ENCODE measurements around the gene CAB39L.
A peak's percentile ranks its signal among the peaks of the same experiment; 100 is the strongest.
"Not testable (repeated sequence)": the region's sequence is repeated elsewhere in the genome, so short reads cannot be mapped to it uniquely, and the experiment has no call there.

CAB39L gene

DNA sequence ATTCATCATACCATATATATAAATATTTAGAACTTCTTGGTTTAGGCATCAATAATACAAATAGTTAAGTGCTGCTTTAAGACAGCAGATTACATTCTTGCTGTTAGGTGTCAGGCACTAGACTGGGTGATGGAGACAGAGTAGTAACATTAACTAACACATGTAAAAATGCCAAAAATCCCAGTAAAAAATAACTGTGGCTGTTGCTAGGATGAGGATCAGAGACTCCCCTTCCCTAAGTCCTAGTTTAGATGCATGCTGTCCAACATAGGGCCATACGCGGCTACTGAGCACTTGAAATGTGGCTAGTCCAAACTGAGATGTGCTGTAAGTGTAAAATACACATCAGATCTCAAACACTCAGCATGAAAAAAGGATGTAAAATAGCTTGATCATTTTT lies 101.4 kb downstream of the CAB39L start:
- no peak for DNase-seq

DNA sequence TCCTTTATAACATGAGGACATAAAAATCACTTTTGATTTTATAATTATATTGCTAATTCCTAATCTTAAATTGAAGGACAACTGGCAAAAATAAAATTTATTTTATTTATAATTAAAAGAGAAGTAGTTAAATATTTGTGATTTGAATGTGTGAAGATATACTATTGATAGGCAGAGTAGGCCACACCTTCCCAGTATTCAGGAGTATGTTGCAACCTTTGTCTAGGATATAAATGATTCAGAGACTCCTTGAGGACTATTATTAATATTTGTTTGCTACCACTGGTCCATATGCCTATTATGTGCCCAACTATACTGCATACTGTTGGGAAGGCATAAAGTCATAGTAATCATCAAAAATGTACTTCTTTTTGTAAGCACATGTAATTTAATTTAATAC lies 101.9 kb downstream of the CAB39L start:
- DNase-seq = no peak

DNA sequence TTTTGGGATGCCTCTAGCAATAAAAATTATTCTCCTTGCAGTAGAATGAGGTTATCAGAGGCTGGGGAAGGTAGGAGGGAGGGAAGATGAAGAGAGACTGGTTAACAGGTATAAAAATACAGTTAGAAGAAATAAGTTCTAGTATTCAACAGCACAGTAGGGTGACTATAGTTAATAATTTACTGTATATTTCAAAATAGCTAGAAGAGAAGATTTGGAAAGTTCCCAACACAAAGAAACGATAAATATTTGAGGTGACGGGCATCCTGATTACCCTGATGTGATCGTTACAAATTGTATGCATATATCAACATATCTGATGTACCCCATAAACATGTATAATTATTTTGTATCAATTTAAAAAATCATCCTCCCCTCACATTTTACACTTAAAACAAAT lies 102.3 kb downstream of the CAB39L start:
- no peak for DNase-seq

DNA sequence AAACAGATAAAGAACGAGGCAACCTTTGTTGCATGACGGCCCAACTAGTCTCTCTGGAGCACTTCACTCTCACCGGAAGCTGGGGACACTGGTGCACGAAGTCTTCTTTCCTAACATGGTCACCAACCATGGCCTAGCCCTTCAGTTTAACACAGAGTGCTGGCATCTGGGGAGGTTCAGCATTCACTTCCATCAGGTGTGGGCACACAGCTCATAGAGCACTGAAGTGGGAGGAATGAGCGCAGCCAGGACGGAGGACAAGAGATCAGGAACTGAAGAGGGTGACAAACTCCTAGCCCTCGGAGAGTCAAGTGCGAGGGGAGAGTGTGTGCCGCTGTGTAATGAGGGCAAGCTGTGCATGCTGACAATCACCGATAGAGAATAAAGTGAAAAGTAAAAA lies 103.7 kb downstream of the CAB39L start:
- DNase-seq = no peak

DNA sequence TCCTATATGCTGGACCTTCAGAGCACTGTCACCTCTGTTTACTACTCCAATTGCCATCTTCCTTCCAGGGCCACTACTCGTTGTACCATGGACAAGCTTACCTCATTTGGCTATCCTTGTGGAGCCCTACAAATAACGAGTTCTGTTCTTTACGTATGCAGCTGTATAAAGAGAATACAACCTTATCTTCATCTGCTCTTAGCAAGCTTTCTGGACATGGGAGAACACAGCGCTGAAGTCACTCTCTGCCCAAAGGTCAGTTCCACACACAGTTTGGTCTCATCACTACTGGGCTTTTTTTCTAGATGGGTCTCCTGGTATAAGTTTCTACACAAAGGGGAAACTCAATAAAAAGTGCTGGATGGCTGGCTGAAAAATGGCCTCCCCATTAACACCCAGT lies 107.2 kb downstream of the CAB39L start:
- no peak for DNase-seq

DNA sequence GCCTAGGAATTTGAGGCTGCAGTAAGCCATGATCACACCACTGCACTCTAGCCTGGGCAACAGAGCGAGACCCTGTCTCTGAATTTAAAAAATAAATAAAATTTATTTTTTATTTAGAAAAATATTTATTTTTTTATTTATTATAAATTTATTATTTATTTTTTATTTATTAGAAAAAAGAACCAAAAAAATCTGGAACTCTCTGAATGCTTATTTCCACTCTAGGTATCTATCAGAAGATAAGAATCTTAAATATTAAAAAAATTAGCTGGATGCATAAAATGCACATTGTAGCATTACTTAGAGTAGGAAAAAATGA lies 113.4 kb downstream of the CAB39L start:
- no peak for DNase-seq

DNA sequence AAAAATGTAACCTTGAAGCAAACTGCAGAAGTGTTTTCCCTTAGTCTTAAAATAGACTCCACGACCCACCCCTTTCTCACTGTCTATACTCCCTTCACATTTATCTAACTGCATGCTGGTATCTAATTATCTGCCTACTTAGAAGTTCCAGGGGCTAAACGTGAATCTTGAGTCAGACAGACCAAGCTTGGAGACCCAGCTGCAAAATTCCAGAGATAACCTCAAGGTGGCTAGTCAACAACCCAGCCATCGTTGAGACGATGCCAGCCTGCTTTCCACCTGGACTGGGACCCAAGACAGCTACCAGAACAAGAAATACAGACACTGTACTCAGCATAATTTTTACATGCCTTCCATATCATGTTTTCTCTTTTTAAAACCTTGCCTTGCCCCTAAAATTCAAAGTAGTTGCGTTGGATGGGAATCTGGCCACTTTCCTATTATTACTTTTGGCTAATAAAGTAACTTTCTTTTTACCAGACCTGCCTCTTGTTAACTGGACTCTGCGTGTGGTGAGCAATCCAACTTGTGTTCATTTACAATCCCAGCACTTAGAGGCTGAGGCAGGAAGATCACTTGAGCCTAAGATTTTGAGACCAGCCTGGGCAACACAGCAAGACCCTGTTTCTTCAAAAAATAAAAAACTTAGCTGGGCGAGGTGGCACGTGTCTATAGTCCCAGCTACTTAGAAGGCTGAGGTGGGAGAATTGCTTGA lies 113.9 kb downstream of the CAB39L start:
- no peak for DNase-seq

DNA sequence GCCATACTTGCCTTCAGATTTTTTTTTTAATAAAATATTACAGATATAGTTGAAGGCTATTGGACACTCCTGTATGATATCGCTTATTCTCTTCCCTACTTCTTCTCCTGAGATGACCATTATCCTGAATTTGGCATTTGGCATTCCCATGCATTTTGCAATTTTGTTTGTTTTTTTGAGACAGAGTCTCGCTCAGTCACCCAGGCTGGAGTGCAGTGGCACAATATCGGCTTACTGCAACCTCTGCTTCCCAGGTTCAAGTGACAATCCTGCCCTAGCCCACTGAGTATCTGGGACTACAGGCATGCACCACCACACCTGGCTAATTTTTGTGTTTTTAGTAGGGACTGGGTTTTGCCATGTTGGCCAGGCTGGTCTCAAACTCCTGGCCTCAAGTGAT lies 116.7 kb downstream of the CAB39L start:
- DNase-seq = not testable (repeated sequence)

DNA sequence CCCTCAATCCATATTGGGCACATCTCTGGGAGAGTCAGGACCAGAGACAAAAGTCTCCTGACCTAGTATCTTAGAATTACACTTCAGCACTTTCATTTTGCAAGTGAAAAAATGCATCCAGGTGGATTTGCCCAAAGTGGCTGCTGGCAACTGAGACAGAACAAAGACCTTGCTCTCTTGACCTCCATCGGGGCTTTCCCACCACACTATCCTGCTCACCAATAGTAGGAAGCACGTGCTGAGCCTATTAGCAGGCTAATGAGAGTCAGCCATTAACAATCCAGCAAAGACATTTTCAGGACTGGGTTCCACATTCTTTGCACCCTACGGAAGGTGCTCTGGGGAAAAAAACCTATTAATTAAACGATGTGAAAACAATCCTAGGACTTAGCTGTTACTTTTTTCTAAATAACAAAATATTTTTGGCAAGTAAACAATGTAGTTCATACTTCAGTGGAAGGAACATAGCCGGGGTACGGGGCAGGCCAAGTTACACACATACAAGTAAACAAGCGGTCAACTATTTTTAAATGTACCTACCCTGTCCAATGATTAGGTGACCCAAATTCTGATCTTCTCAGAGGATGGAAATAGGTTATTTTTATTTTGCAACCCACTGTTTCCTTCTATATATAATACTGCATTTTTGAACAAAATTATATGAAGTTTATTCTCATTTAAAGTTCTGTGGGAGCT lies 117.5 kb downstream of the CAB39L start:
- no peak for DNase-seq

DNA sequence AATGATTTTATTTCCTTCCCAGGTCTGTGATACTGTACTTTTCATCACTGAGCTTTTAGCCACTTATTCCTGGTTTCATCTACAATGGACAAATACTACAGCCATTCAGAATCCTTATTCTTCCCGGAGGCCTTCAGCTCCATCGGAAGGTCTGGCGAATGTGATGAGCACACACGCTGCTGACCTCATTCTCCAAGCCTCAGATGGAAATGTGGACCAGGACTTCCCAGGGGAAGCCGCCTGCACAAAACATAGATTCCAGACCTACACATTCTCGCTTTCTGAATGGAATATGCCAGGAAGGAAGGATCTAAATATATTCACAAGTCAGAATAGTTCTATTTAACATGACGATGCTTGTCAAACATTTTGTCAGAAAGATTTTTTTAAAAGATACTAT lies 120.5 kb downstream of the CAB39L start:
- no peak for DNase-seq

DNA sequence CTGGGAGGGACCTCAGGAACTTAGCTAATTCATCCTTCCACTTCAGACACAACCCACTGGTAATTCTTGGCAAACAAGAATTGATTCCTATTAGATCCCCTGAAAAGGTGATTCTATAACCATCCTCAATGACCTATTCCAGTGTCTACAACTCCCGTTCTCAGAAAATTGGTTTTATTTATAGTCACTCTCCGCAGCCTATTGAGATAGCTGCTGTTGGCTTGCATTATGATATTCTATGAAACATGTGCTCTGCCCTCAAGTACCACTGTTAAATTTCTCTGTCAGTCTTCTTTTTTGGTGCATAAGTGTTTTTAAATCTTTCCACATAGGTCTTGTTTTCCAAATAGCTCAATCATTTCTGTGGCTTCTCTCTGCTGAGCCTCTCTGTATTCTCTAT lies 121.2 kb downstream of the CAB39L start:
- DNase-seq = no peak

DNA sequence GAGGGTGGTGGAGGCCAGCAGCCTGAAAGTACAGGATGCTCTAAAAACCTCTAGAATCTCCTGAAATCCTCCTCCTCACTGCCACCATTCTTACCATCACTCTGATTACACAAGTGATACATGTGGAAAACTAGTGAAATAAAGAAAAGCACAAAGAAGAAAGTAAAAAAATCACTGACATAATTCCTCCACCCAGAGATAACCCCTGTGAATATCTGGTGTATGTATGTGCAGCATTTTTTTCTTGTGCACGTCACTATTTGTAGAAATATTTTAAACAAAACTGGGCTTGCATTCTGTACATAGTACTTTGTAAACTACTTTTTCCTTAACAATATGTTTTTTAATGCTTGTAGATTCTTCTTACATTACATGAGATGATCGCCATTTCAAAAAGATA lies 122.9 kb downstream of the CAB39L start:
- DNase-seq = no peak

DNA sequence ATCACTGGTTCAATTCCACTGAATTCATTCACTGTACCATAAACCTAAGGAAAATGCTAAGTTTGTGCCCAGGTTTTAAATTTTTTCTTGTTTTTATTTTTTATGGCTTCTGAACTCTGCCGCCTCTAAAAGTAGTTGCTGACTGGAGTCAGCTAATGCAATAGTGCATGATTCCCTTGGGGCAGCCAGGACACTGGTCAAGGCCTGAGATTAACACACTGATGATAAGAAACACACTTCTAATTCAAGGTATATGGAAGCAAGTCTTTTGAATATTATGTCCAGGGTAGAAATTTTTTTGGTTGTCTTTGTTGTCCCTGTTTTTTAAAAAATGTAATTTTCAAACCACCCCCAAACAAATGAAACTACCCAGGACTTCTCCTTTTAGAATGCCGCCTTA lies 123.9 kb downstream of the CAB39L start:
- DNase-seq = no peak

DNA sequence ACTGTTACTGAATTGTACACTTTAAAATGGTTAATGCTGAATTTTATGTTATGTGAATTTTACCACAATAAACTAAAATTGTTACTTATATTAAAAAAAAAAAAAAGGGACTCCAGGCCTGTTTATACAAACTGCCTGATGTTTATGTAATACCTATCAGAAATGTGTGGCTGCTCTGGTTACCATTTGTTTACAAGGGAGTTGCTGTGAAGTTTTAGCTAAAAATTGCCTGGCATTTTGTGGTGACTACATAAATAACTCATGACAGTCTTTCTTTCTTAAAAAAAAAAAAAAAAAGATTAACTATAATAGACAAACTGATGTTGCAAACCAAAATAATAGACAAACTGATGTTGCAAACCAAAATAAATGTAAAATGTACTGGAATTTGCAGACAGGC lies 124.3 kb downstream of the CAB39L start:
- DNase-seq = no peak

DNA sequence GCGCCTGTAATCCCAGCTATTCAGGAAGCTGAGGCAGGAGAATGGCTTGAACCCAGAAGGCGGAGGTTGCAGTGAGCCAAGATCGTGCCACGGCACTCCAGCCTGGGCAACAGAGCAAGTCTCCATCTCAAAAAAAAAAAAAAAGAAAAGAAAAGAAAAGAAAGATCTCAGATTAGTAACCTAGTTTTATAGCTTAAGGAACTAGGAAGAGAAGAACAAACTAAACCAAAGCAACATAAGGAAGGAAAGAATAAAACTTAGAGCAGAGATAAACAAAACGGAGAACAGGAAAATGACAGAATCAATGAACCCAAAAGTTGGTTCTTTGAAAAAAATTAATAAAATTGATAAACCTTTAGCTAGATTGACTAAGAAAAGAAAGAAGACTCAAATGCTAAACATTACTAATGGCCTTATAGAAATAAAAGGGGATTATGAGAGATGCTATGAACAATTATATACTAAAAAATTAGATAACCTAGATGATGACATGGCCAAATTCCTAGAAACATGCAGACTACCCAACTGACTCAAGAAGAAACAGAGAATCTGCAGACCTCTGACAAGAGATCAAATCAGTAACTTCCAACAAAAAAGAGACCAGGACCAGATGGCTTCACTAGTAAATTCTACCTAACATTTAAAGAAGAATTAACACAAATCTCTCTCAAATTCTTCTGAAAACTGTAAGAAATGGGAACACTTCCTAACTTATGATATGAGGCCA lies 127.9 kb downstream of the CAB39L start:
- DNase-seq = no peak

DNA sequence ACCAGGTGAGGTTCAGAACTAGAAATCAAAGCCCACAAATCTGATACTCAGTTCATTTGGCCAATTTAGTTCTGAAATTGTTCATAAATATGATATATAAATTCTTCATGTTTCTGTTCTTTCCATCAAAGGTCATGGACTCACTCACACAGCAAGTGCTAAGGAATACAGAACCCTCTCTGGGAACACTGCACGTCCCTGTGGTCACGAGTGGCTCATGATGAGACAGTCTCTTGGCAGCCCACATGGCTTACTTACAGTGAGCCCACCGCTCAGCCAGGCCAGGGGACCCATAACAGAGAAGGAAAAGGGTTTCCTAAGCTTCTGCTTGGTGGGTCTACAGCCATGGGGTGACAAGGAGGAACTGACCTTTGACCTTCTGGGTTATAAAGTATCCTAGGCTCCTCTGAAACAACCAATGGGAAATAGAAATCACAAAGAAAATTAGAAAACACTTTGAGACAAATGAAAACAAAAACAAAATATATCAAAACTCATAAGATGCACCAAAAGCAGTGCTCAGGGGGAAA lies 128.8 kb downstream of the CAB39L start:
- DNase-seq = no peak

DNA sequence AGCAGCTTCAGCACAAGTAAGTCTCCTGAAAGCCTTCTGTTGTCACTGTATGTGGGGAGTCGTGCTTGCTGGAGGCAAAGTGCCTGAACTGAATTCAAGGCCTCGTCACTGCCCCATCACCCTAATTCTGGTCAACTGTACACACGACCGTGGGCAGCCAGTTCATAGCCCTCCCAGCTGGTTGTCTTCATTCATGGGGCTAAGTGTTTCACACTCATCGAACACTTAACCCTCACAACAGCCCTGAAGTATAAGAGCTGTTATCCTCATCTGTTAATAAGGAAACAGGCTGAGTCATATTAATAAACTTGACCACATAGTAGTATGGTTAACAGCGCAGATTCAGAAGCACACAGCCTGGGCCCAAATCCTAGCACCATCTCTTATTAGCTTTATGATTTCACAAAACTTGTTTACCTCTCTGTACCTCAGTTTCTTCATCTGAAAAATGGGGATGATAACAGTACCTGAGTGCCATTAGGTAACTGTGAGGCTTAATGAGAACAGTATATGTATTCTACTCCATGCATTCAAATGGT lies 129.5 kb downstream of the CAB39L start:
- DNase-seq = no peak

DNA sequence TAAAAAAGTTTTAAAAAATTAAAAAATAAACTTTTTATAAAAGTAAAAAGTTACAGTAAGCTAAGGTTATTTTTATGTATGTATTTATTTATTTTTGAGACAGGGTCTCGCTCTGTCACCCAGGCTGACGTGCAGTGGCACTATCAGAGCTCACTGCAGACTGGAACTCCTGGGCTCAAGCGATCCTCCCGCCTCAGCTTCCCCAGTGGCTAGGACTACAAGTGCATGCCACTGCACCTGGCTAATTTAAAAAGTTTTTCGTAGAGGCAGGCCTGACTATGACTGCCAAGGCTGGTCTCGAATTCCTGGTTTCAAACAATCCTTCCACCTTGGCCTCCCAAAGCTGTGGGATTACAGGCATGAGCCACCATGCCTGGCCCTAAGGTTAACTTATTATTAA lies 132.0 kb downstream of the CAB39L start:
- DNase-seq = no peak

DNA sequence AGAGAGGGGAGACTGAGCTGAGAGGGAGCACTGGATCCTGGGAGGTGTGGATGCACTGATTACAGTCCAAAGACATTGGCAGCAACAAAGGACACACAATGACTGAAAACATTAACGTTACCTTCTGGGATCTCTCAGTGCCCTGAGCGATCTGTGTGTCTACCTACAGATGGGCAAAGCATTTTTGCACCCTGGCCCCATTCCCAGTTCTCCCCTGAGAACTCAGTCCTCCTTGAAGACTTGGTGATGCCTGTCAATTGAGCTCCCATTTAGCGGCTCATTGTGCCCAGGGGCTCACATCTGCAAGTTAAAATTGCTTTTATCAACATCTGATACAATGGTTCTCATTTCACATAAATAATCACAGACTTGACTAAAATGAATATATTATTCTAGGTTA lies 133.6 kb downstream of the CAB39L start:
- no peak for DNase-seq

DNA sequence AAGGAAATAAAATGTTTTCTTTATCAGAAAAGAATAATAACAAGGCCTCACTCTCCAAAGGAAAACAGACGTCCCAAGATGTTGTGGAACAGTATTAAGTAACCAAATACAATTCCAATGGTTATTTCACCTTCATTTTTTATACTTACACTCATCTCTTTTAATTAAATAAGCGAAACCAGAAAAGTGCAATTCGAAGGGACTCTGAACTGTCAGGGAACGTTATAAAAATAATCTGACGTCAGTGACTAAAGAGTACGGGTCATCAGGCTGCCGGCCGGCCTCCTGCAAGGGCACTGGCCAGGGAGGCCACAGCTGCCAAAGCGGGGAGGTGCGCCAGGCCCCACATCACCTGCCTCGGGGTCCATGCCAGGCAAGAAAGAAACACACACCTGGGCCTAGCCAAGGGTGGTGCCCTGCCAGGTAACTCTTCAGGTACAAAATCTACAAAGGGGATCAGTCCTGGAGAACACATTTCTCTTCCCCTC lies 134.9 kb downstream of the CAB39L start:
- DNase-seq = peak; percentile 60

DNA sequence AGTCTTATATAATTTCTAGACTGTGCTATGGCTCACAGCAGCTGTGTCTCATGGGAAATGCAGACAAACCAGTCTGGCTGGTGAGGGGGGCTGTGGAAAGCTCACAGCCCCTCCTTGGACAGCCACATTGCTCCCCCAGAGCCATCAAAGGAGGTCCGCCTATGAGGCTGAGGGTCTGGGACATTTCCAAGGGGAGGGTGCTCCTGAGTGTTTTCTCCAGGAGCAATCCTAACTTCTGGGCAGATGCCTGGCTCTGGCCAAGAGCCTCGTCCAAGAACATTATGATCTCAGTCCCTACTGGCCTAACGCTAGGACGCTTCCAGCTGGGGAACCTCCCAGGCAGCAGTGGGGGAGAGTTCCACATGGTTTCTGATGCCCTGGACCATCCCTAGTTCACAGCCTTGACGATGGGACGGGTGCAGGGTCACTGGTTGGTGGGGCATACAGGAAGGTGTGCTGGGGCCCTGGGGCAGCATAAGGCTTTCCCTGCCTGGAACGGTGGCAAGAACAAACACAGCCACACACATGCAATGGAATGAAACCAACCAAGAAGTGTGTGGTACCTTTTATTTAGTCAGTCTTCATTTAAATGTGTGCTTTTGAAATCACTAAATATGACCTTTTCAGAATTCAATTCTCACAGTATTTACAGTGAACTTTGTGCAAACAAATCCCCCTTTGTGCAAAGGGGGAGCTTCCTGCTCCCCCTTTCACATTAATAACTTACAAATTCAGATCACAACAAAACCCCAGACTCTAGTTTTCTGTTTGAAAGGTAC lies 135.6 kb downstream of the CAB39L start:
- DNase-seq = peak; percentile 84

DNA sequence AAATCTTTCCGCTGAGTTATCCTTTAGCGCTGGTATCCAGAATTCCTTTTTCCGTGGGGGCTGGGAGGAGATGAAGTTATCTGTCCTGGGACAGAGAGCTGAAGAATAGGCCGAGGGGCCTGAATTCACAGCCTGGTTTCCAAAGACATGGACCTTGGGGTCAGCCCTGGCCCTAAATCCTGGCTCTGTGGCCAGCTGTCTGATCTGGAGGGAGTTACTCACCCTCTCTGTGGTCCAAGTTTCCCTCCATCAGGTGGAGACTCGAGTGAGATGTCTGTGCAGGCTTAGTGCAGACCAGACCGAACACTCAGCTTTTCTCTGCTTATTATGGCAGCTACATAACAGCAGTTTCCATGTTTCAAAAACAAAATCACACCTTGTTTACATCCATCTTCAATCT lies 136.5 kb downstream of the CAB39L start:
- DNase-seq = no peak

Data from midbrain (tissue), 1 donor.